KMS-11 (cell line): ENCODE data around the gene SLC6A18.
A peak's percentile ranks its signal among the peaks of the same experiment; 100 is the strongest.

Experiments
- H2AFZ ChIP-seq: fragments of 200-600 bp; sonication (generic); 2 replicates; pipeline ENCODE4 v1.6.1; 2016; ENCODE audit warnings: antibody characterized with exemption, mixed run types, low read depth
- H3K27ac ChIP-seq: fragments of 200-600 bp; sonication (generic); 2 replicates; pipeline ENCODE4 v1.6.1; 2016; ENCODE audit warnings: mild to moderate bottlenecking, mixed run types
- H3K27me3 ChIP-seq: fragments of 200-600 bp; sonication (generic); 2 replicates; pipeline ENCODE4 v1.6.1; 2017; ENCODE audit warnings: mild to moderate bottlenecking, low read depth, mixed run types, moderate library complexity; ENCODE audit not compliant: insufficient read depth
- H3K36me3 ChIP-seq: fragments of 200-600 bp; sonication (generic); 2 replicates; pipeline ENCODE4 v1.6.1; 2017; ENCODE audit warnings: mild to moderate bottlenecking, mixed run types; ENCODE audit not compliant: insufficient read depth
- H3K4me1 ChIP-seq: fragments of 200-600 bp; sonication (generic); 2 replicates; pipeline ENCODE4 v1.6.1; 2016; ENCODE audit warnings: mild to moderate bottlenecking, low read depth, mixed run types; ENCODE audit not compliant: poor library complexity, severe bottlenecking
- H3K4me2 ChIP-seq: fragments of 200-600 bp; sonication (generic); 2 replicates; pipeline ENCODE4 v1.7.0; 2016; ENCODE audit warnings: mild to moderate bottlenecking, mixed run types
- H3K4me3 ChIP-seq: fragments of 200-600 bp; sonication (generic); IDR thresholded peaks from 2 replicates; pipeline ENCODE4 v1.6.1; 2017; ENCODE audit warnings: low read depth, low read length, mixed read lengths; ENCODE audit not compliant: insufficient read depth
- H3K79me2 ChIP-seq: fragments of 200-600 bp; sonication (generic); 2 replicates; pipeline ENCODE4 v1.6.1; 2016; ENCODE audit warnings: low read depth, mixed run types; ENCODE audit not compliant: insufficient read depth
- H3K9ac ChIP-seq: fragments of 200-600 bp; sonication (generic); 2 replicates; pipeline ENCODE4 v1.6.1; 2016; ENCODE audit warnings: mild to moderate bottlenecking, mixed run types
- H4K20me1 ChIP-seq: fragments of 200-600 bp; sonication (generic); 2 replicates; pipeline ENCODE4 v1.6.1; 2016; ENCODE audit warnings: mild to moderate bottlenecking, mixed run types; ENCODE audit not compliant: insufficient read depth
- CTCF ChIP-seq: fragments of 200-600 bp; sonication (generic); conservative IDR thresholded peaks from 2 replicates; pipeline ENCODE4 v1.6.1; 2017; ENCODE audit warnings: low read depth, mild to moderate bottlenecking, antibody characterized with exemption, low read length, moderate library complexity, mixed read lengths

SLC6A18 gene

GRCh38 chr5:1268056-1268455 lies 42.9 kb downstream of the SLC6A18 start:
- Histone ChIP-seq H3K36me3 (no peaks in the 10 kb centered on the region; the same call in 1 of the 2 replicates), H3K79me2 (no peaks in the 10 kb centered on the region), H3K4me2 (peak overlapping the region; percentile 86), H2AFZ (no peak overlapping the region), H3K27ac (peak overlapping the region; percentile 73), H4K20me1 (no peaks in the 10 kb centered on the region), H3K4me1 (peaks cover 28% of the 10 kb centered on the region), H3K4me3 (no peak overlapping the region), H3K27me3 (no peaks in the 10 kb centered on the region), H3K9ac (no peak overlapping the region)
- TF ChIP-seq CTCF = no peak

- Histone ChIP-seq H3K27me3 (no peaks in the 10 kb centered on the region), H3K27ac (peak overlapping the region; percentile 73), H3K4me2 (peak overlapping the region; percentile 86), H3K79me2 (no peaks in the 10 kb centered on the region), H3K4me1 (peaks cover 28% of the 10 kb centered on the region), H2AFZ (no peak overlapping the region), H4K20me1 (no peaks in the 10 kb centered on the region), H3K9ac (peak overlapping the region; percentile 4; the same call in 1 of the 2 replicates), H3K4me3 (no peak overlapping the region), H3K36me3 (no peaks in the 10 kb centered on the region; the same call in 1 of the 2 replicates)
- no peak for TF ChIP-seq CTCF
These were observed 43.5 kb downstream of the SLC6A18 start for GRCh38 chr5:1268666-1269065.

- Histone ChIP-seq H3K27ac (no peak overlapping the region), H3K27me3 (no peaks in the 10 kb centered on the region), H3K4me2 (no peak overlapping the region), H4K20me1 (no peaks in the 10 kb centered on the region), H3K4me3 (no peak overlapping the region), H3K4me1 (peaks cover 28% of the 10 kb centered on the region), H3K79me2 (no peaks in the 10 kb centered on the region), H3K36me3 (no peaks in the 10 kb centered on the region; the same call in 1 of the 2 replicates), H2AFZ (no peak overlapping the region), H3K9ac (no peak overlapping the region)
- TF ChIP-seq CTCF = no peak
These were observed 45.2 kb downstream of the SLC6A18 start for GRCh38 chr5:1270426-1270825.

GRCh38 chr5:1270933-1271914 lies 46.0 kb downstream of the SLC6A18 start:
- no peaks in the 10 kb centered on the region for H4K20me1 ChIP-seq
- H3K4me1 ChIP-seq = peaks cover 28% of the 10 kb centered on the region
- no peaks in the 10 kb centered on the region for H3K27me3 ChIP-seq
- H3K4me3 ChIP-seq = no peak overlapping the region
- no peak overlapping the region for H3K9ac ChIP-seq
- no peaks in the 10 kb centered on the region for H3K79me2 ChIP-seq
- H3K36me3 ChIP-seq = no peaks in the 10 kb centered on the region; the same call in 1 of the 2 replicates
- H3K27ac ChIP-seq = no peak overlapping the region
- TF ChIP-seq CTCF = no peak
- H2AFZ ChIP-seq = no peak overlapping the region
- H3K4me2 ChIP-seq = no peak overlapping the region
